OCI-LY7 (cell line): ENCODE data around the gene TRNT1.

Source experiments
- EZH2phosphoT487 ChIP-seq: fragments of 200-600 bp; sonication (generic); IDR thresholded peaks from 2 replicates; pipeline ENCODE4 v1.6.1; 2018; ENCODE audit warnings: low read depth, borderline replicate concordance, mild to moderate bottlenecking, mixed run types, antibody characterized with exemption, low read length, moderate library complexity, mixed read lengths
- TF ChIP-seq, protein P1 (sequence below): fragments of 200-600 bp; sonication (generic); conservative IDR thresholded peaks from 2 replicates; pipeline ENCODE4 v1.5.1; 2014; ENCODE audit warnings: mild to moderate bottlenecking, antibody characterized with exemption, low read length, moderate library complexity, mixed read lengths

DNA sequence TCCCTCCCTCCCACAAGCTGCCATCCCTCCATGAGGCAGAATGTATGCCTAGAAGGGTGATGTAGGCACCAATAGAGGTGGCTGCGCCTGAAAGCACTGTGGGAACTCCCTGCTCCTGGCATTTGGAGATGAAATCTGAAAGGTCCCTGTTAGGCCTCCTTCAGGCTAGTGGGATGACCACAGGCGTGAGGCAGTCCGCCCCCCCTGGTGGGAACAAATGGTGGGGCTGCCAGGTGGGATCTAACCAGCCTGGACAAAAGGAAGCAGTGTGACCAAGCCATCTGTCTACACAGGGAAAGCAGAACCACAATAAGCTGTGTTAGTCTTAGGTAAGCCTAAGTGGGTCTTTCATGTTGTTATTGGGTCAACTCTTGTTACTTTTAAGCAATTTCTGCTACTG is 41.9 kb upstream of the TRNT1 start:
- TF ChIP-seq, protein P1, sequence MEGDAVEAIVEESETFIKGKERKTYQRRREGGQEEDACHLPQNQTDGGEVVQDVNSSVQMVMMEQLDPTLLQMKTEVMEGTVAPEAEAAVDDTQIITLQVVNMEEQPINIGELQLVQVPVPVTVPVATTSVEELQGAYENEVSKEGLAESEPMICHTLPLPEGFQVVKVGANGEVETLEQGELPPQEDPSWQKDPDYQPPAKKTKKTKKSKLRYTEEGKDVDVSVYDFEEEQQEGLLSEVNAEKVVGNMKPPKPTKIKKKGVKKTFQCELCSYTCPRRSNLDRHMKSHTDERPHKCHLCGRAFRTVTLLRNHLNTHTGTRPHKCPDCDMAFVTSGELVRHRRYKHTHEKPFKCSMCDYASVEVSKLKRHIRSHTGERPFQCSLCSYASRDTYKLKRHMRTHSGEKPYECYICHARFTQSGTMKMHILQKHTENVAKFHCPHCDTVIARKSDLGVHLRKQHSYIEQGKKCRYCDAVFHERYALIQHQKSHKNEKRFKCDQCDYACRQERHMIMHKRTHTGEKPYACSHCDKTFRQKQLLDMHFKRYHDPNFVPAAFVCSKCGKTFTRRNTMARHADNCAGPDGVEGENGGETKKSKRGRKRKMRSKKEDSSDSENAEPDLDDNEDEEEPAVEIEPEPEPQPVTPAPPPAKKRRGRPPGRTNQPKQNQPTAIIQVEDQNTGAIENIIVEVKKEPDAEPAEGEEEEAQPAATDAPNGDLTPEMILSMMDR: no peak
- TF ChIP-seq EZH2phosphoT487: no peak
